CD4-positive, alpha-beta T cell treated with Interleukin-15 for 4 hours (primary cell): Measurements from ENCODE around the gene CPEB3.

Experiments
- DNase-seq: peaks from one replicate; pipeline ENCODE4 v3.0.0-alpha.2; 2020; ENCODE audit warnings: low spot score

The CPEB3 gene

DNA sequence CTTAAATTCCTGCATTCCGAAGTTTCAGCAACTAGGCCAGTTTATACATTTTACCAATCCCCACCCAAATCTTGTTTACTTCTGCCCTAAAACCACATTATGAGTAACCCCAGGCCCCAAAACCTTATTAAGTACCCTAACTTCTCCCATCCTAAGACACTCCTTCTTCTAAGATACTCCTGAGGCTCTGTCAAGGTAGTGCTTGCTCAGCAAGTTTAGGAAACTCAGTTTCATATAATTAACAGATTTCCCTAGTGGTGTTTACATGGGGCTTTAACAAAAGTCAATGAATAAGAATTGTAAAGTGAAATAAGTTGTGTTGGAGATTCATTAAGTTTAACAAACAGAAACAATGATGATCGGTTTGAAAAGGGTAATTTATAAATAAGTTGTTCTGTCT is 77.8 kb downstream of the CPEB3 start:
- no peak for DNase-seq

DNA sequence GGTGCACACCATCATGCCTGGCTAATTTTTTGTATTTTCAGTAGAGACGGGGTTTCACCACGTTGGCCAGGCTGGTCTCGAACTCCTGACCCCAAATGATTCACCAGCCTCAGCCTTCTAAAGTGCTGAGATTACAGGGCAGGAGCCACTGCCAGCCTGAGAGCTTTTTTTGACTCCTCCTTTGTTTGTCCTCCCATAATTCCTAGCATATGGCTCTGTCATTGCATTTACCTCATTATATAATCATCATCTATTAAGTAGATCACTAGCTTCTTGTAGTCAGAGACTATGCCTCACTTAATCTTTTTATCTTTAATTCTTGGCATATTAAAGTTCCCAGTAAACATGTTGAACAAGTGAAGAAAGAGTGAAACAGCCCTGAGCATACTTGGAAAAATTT is 82.1 kb downstream of the CPEB3 start:
- no peak for DNase-seq

DNA sequence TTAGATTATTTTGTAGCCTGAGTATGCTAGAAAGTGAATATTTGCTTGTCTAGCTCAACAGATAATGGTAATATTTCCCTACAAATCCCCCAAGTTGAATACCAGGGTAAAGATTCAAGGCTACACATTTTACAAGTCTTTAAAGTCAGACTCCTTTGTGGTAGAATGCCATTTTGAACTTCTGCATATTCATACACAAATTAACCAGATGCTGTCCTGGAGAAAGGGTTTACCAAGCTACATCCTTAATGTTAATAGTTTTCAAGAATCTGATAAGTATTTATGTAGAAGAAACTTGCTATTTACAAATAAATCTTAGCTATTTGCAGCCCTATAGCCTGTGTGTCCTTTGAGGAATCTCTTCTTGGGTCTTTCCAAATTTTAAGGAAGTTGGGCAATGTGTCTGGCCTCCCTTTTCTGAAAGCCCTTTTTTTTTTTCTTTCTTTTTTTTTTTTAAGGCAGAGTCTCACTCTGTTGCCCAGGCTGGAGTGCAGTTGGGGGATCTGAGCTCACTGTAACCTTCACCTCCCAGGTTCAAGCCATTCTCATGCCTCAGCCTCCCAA is 82.6 kb downstream of the CPEB3 start:
- DNase-seq, result no peak

DNA sequence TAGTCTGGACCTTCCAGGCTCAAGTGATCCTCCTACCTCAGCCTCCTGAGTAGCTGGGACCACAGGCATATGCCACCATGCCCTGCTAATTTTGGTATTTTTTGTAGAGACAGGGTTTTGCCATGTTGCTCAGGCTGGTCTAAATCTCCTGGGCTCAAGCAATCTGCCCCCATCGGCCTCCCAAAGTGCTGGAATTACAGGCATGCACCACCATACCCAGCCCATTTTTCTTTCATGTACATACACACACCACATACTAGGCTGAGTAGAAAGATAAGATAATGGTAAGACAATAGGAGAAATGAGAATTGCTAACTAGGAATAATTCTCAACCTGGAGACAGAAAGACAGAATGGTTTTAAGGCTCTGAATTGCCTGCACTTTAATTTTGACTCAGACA is 83.8 kb downstream of the CPEB3 start:
- DNase-seq, result no peak

DNA sequence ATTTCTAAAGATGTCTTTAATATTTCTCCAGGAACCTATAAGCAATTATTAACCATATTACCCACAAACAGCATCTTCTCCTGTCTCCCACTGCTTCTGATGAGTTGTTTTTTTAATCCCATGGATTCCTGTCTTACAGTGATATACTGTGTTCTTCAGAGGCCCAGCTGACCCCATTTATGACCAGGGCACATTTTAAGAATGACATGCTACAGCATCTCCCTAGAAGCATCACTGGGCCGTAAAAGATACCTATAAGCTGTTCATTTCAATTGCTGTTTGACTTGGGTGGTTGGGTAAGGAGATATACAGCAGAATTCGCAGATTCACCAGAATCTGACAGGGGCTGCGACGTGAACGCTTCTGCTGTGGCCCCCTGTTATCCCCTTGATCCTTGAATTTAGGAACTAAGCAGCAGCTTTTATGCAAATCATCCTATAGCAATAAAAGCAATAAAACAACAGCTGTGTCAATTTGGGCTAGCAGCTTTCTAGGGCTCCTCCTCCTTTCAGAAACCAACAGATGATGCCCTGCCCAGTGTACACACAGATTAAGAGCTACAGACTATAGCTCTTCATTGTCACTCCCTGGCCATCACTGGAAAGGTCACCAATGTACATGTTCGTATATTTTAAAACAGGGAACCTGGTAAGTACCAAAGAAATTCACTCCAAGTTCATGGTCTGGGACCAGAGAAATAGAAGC is 86.8 kb downstream of the CPEB3 start:
- DNase-seq, result no peak

DNA sequence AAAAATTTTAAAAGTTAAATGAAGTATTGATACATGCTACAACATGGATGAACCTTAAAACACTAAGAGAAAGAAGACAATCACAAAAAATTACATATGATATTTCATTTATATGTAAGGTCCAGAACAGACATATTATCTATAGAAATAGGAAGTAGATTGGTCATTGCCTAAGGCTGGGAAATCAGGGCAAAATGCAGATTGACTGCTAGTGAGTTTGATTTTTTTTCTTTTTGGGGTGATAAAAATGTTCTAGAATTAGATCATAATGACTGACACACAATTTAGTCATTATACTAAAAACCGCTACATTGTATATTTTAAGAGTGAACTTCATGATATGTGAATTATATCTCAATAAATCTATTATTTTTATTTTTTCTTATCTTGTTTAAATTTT is 88.3 kb downstream of the CPEB3 start:
- no peak for DNase-seq

DNA sequence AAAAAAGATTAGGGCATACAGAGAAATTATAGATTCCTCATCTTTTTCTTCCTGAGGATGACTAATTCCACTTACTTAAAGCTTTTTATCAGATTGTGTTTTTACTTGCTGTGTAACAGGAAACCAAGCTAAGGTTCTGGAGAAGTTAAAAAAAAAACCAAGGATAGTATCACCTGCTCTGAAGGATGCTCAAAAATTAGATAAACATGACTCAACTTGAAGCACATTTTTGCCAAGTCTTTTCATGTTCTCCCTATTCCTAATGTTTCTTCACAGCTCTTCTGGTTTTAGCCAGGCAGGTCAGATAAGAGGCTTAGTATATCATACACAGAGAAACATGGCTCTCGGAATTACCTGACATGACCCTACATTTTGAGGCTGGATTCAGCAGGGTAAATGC is 90.3 kb downstream of the CPEB3 start:
- DNase-seq, result no peak

DNA sequence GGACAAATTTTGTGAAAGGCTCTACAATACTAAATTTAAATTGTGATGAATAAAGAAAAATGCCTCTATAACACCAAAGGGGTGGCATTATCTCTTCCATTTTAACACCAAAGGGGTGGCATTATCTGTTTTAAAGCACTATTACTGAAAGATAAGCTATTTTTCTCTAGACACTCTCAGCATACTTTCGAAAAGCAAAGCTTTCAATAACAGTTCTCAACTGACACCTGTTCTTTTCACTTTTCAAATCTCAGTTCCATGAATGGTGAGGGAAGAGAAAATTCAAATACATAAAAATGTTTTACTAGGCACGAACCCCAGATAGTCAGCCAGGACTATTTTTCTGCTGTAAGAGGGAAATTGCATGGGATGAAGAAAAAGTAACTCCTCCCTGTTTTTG is 103.8 kb downstream of the CPEB3 start:
- DNase-seq, result no peak

DNA sequence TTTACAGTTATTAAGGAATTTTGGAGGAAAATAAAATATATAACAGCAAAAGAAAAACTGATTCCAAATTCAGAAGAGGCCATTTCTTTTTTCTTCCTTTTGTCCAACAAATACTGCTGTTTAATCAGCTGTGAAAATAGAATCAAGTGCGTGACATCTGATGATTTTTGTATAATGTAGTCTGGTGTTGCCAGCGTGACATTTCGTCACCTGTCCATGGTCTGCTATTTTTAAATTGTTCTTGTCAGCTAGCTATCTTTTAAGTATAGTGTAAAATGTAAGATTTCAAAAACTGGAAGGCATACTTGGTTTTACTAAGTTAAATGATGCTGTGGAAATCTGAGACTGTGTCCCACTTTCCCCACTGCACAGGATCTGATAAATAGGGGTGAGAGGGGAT is 105.9 kb downstream of the CPEB3 start:
- DNase-seq, result no peak

DNA sequence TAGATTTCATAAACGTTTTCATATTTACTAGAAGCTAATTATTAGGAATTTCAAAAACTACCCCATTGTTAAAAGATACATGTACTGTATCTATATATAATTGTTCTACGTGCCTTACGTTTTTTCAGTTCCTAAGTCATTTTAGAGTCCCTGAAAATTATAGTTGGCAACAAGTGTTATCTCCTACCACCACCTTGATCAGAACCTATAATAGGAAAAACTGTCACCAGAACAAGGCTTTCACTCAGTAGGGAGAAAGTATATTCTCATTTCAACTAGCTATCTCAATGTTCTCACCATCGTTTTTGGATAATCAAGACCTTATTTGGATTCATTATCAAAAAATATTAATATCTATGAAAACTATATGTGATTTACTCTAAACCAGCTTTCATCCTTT is 107.7 kb downstream of the CPEB3 start:
- no peak for DNase-seq

DNA sequence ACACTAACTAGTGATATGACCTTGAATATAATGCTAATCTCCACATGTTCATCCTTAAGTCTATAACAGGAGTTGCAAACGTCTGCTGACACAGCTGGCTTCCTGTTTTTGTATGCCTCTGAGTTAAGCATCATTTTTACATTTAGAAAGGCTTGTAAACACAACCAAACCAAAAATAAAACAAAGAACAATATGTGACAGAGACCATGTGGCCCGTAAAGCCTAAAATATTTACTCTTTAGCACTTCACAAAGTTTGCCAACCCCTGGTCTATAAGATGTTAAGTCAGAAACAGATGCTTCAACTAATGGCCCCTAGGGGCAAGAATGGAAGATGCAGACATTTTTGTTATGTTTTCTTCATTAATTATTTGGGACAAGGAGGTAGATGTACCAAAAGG is 109.3 kb downstream of the CPEB3 start:
- DNase-seq, result no peak

DNA sequence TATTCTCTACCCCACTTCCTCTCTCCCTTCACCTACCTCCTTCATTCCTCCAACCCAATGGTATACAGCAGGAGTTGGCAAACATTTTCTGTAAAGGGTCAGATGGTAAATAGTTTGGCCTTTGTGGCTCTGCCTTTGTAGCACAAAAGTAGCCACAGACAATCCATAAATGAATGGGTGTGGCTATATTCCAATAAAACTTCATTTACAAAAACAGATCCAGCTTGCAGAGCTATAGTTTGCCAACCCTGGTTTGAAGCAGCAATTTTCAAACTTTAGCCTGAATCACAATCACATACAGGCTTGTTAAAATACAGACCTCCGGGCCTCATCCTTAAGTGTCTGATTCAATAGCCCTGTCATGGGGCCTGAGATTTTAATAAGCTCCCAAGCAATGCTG is 110.5 kb downstream of the CPEB3 start:
- DNase-seq, result no peak

DNA sequence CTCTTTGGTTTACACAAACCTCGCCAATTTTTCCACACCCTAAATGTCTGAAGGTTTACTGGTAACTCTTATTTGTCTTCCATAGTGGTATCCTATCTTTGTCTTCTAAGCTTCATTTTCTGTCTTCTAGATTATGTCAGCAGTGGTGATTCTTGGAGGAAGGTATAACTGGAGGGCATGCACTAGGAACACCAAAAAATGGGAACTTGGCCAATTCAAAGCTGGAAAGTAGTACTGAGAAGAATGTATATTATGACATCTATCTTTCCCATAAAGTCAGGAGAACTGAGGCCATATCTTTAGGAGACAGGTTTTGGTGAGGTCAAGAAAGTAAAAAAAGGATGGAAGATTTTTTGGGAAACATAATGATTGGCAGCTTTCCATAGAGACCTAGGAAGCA is 113.3 kb downstream of the CPEB3 start:
- no peak for DNase-seq

DNA sequence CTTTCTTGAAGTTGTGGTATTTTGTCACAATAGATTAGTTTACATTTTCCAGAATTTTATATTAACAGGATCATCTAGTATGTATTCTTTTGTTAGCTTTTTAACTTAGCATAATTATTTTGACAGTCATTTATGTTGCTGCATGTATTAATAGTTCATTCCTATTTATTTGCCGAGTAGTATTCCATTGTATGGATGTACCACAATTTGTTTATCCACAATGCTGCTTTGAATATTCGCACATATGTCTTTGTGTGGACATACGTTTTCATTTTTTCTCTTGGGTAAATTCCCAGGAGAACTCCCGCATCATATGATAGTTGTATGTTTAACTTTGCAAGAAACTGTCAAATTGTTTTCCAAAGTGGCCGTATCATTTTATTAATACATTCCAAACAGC is 115.7 kb downstream of the CPEB3 start:
- no peak for DNase-seq

DNA sequence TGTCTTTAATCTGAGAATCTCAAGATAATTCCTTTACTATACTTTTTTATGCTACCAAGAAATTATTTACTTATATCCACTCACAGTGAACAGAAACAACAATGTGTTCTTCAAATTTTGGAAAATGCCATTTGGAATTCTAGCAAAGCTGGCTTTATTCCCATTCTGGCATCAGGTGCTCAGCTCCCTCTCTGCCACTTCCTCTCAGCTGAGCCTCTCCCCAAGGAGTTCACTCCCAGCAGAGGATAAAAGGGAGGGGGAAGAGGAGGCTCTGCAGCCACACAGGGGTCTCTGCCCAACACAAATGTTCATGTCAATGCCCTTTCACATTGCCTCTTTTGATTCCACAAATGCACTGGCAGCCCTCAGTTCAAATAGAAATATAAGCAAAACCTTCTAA is 116.9 kb downstream of the CPEB3 start:
- no peak for DNase-seq

DNA sequence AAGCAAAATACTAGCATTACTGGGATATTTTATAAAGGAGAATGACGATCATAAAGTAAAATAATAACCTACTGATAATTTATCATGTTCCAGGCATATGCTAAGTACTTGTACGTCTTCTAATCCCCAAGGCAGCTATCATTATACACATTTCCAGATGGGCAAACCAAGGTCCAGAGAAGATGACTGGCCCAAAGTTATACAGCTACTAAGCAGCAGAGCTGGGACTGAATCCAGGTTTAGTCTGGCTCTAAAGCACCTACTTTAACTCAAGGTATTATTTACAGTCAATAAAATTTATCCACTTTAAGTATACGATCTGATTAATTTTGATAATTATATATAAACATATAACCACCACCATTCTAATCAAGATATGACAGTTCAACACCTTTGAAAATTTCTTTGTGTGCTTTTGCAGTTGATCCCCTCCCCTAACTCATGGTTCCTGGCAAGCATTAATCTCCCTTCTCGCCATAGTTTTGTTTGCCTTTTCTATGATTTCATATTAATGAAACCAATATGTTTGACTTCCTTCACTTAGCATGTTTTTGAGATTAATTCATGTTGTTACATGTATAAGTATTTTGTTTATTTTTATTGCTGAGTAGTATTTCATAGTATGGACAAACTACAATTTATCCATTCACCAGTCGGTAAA is 126.7 kb downstream of the CPEB3 start:
- DNase-seq, result no peak

DNA sequence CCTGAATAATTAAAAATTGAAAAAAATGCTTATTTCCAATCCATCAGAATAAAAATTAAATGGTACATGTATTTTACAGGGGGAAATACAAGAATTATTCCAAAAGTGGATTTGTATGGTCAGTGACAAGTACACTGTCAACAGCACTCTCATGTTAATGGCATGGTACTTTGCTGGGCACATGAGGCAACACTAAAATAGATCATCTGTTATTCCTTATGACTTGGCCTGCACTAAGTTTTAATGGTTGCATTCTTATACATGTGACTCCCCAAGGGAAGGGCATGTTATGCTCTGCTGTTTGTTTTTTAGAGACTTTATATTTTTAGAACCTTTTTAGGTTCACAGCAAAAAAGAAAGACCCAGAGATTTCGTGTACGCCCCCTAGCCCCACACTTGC is 128.3 kb downstream of the CPEB3 start:
- no peak for DNase-seq

DNA sequence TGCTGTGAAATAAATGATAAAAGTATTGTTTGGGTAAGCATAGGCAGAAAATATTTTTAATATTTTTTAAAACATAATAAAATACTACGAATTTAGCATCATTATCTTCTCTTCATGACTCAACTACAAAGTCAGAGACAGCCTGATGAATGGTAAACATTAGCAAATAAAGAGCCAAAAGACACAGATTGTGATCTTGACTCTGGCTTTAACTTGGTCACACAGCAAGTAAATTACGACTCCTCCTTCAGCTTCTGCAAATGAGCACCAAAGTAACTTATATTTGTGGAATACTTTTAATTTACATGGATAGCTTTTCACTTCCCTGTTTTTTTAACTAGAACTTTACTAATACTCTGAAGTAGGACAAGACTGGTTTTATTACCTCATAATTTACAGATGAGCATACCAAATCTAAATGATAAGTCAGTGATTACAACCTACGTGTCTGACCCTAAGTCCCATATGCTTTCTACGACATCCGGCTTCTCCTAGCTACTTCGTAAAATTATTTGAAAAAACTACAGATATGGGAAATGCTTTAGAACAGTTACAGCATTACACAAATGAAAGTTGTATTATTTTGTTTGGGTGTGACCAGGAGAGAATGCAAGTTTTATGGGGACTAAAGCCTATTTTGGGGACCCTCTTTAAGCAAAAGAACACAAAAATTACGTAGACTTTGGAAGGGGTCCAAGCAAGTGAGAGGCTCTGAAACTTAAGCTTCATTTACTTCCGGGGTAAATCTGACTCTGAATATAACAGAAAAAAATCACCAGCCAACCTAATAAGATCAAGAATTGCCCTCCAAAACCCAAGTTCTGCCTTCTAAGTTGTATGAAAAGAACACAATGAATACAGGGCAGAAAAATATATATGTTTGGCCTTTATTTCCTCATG is 133.8 kb downstream of the CPEB3 start:
- DNase-seq, result no peak

DNA sequence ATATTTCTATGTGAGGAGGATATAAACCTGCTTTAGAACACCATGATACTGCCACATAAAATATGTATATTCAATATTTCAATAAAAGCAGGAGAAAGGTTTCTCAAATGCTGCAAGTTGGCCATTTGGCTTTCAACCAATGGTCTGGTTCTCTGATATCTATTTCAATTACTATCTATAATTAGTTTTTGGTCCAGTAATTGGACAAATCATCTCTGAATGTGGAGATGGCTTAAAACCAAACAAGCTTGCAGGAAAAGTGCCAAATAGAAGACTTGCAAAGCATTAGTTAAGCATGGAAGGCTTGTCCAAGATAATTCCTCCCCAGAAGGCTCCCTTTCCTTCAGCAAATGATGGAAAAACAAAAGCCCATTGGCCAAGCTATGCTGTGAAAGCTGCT is 140.1 kb downstream of the CPEB3 start:
- DNase-seq, result no peak

DNA sequence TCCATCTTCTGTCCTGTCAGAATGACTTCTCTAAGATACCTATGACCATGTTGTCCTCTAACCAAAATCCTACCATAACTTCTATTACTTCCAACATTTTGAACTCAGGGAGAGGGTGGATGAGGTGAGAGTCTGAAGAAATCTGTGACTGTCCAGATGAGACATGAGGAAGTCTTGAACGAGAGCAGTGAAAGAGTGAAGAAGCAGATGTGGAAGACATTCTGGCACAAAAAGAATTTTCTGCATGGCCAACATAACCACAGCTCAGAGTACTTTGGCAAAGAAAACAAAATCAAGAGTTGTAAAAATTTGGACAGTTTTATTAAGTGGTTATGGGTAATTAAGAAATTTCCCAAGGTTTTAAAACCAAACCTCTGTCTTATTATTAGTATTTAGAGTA is 141.6 kb downstream of the CPEB3 start:
- no peak for DNase-seq

DNA sequence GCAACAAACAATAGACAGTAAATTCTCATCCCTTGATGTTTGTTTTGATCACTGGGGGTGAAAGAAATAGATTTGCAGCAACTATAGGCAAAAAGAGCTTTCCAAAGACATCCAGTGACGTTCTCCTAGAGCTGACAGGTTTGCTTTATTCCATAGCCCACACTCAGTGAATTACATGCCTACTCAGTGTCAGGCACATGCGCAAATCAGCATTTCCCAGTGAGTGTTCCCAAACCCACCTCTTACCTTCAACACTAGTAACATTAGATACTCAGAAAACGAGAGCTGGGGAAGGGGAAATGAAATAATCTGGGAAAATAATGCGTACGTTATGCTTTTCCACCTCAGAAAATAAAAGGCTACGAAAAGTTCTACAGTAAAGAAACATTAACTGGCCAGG is 144.1 kb downstream of the CPEB3 start:
- no peak for DNase-seq

DNA sequence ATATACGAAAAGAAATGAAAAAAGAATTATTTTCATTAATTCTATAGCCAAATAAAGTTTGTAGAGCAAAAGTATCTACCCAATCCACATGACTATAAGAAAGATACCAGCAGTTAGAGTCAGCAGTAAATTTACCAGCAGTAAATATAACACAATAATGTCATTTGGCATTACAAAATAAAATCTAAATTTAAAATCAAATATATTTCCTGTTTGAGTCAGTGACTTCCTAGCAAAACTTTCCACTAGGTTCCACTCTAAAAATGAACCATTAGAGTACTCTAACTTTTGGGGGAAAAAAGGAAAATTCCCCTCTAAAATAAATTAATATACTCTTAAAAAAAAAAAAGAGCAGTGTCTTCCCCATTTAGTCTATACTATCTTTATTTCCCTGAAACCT is 144.8 kb downstream of the CPEB3 start:
- DNase-seq, result no peak

DNA sequence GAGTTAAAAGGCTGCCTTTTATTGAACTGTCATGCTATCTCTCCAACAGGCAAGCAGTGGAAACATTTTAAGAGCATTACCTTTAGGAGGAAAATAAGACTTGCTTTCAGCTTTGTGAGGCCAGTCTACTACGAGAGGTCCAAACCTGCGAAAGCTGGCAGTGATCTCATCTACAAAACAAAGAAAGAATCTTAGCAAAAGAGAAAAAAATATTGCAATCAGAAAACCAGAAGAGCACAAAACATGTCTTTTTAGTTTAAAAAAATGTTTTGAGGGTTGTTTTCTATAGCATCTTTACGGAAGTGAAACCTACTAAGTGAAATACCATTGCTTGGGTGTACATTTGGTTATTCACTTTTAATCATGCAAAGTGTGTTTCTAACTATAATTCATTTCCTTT is 147.9 kb downstream of the CPEB3 start:
- no peak for DNase-seq
